H1 (cell line): ENCODE data around the gene GRID1. TPM values are rescaled to one million over a fixed set of nuclear protein-coding genes. Genes with fewer than 3 reads are reported as not detected.

Source experiments
- CTCF ChIA-PET: fragments of 300-600 bp; sonication (Branson Sonifier 250); formaldehyde crosslinking; loops from one replicate; lab custom pipeline; 2021; ENCODE audit not compliant: partially characterized antibody; lab: Charles Lee
- POLR2A ChIA-PET: fragments of 300-600 bp; sonication (Branson Sonifier 250); formaldehyde crosslinking; loops from one replicate; lab custom pipeline; 2021; ENCODE audit warnings: inconsistent platforms; ENCODE audit not compliant: partially characterized antibody; lab: Charles Lee
- DNase-seq, 2 experiments: peaks; one replicate each; pipeline versions ENCODE4 v3.0.0 to v3.0.0-alpha.2; 2010 to 2022; ENCODE audit warnings: low spot score in 2 of 2, low read depth in 1 of 2, mixed read lengths in 1 of 2
- FAIRE-seq: peaks from 2 replicates; lab custom pipeline; 2011; peaks lifted over from hg19 to GRCh38; lab: Jason Lieb, UNC
- H2AFZ ChIP-seq: 2 replicates; pipeline ENCODE4 v1.8.1; 2012; ENCODE audit warnings: low read length, inconsistent platforms
- H2AK5ac ChIP-seq: 2 replicates; pipeline ENCODE4 v1.6.1; 2013; ENCODE audit warnings: low read depth, low read length
- H2BK120ac ChIP-seq: replicated peaks from 2 replicates; pipeline ENCODE3; 2013; ENCODE audit warnings: low read depth, low read length, inconsistent platforms
- H2BK12ac ChIP-seq: 2 replicates; pipeline ENCODE4 v1.6.1; 2013; ENCODE audit warnings: low read depth, low read length
- H2BK15ac ChIP-seq: 2 replicates; pipeline ENCODE4 v1.6.1; 2013; ENCODE audit warnings: low read length
- H2BK20ac ChIP-seq: 2 replicates; pipeline ENCODE4 v1.6.1; 2013; ENCODE audit warnings: low read length
- H2BK5ac ChIP-seq: 2 replicates; pipeline ENCODE4 v1.6.1; 2013; ENCODE audit warnings: low read depth, low read length
- H3K14ac ChIP-seq: 2 replicates; pipeline ENCODE4 v1.6.1; 2013; ENCODE audit warnings: inconsistent platforms; ENCODE audit not compliant: insufficient read length
- H3K18ac ChIP-seq: 2 replicates; pipeline ENCODE4 v1.6.1; 2013; ENCODE audit warnings: low read length; ENCODE audit errors: extremely low read depth
- H3K23ac ChIP-seq: 2 replicates; pipeline ENCODE4 v1.6.1; 2013; ENCODE audit warnings: inconsistent platforms; ENCODE audit not compliant: insufficient read length
- H3K23me2 ChIP-seq: 2 replicates; pipeline ENCODE4 v1.6.1; 2013; ENCODE audit warnings: low read depth, low read length
- H3K27ac ChIP-seq: 2 replicates; pipeline ENCODE4 v1.6.1; 2011; ENCODE audit warnings: low read depth, low read length, inconsistent platforms
- H3K27me3 ChIP-seq, 4 experiments: replicated peaks in 1 of 4; 1 replicate in 1 of 4; 2 replicates in 3 of 4; pipeline versions ENCODE4 v1.6.1 to v1.8.1; 2011 to 2013; ENCODE audit warnings: low read length in 3 of 4, mild to moderate bottlenecking in 3 of 4, inconsistent platforms in 2 of 4, mixed read lengths in 2 of 4, moderate library complexity in 1 of 4; ENCODE audit not compliant: control insufficient read depth in 3 of 4, insufficient read depth in 3 of 4; ENCODE audit errors: extremely low read depth in 1 of 4
- H3K36me3 ChIP-seq, 4 experiments: 2 replicates each; pipeline versions ENCODE4 v1.6.1 to v1.8.1; 2011 to 2013; ENCODE audit warnings: mild to moderate bottlenecking in 4 of 4, low read length in 3 of 4, moderate library complexity in 2 of 4, control low read depth in 1 of 4, inconsistent platforms in 1 of 4; ENCODE audit not compliant: insufficient read depth in 4 of 4, control insufficient read depth in 2 of 4
- H3K4ac ChIP-seq: replicated peaks from 2 replicates; pipeline ENCODE3; 2013; ENCODE audit warnings: low read length, low read depth, mixed read lengths, inconsistent platforms; ENCODE audit not compliant: insufficient read length
- H3K4me1 ChIP-seq, 4 experiments: replicated peaks in 1 of 4; 1 replicate in 1 of 4; 2 replicates in 3 of 4; pipeline versions ENCODE4 v1.6.1 to v1.8.1; 2011 to 2013; ENCODE audit warnings: low read length in 3 of 4, inconsistent platforms in 2 of 4, mixed read lengths in 1 of 4; ENCODE audit not compliant: insufficient read depth in 4 of 4, control insufficient read depth in 3 of 4
- H3K4me2 ChIP-seq, 2 experiments: 2 replicates each; pipeline versions ENCODE4 v1.6.1 to v1.8.1; 2011 to 2013; ENCODE audit warnings: low read depth in 2 of 2, low read length in 2 of 2, control low read depth in 1 of 2, inconsistent platforms in 1 of 2, mild to moderate bottlenecking in 1 of 2; ENCODE audit not compliant: insufficient read depth in 1 of 2
- H3K4me3 ChIP-seq, 4 experiments: fragments of 200-600, 300-600 bp in 1 of 4; sonication (generic), shearing (Covaris generic), sonication (Bioruptor Twin) in 1 of 4; 2 replicates each; pipeline versions ENCODE4 v1.5.1 to v1.8.1; 2011 to 2016; ENCODE audit warnings: low read length in 4 of 4, low read depth in 3 of 4, control low read depth in 2 of 4, inconsistent platforms in 2 of 4, mild to moderate bottlenecking in 2 of 4, mixed read lengths in 1 of 4, moderate library complexity in 1 of 4; ENCODE audit not compliant: insufficient read depth in 2 of 4; ENCODE audit errors: extremely low read depth in 1 of 4
- H3K56ac ChIP-seq: replicated peaks from 2 replicates; pipeline ENCODE3; 2013; ENCODE audit warnings: low read depth, mild to moderate bottlenecking, mixed read lengths, low read length, inconsistent platforms; ENCODE audit not compliant: insufficient read length
- H3K79me1 ChIP-seq: 2 replicates; pipeline ENCODE4 v1.6.1; 2013; ENCODE audit warnings: low read depth, low read length, control low read depth
- H3K79me2 ChIP-seq, 2 experiments: 2 replicates each; pipeline versions ENCODE4 v1.6.1 to v1.8.1; 2012 to 2013; ENCODE audit warnings: low read length in 2 of 2, mild to moderate bottlenecking in 2 of 2, inconsistent platforms in 1 of 2; ENCODE audit not compliant: insufficient read depth in 2 of 2, control insufficient read depth in 1 of 2
- H3K9ac ChIP-seq, 4 experiments: replicated peaks in 1 of 4; 1 replicate in 1 of 4; 2 replicates in 3 of 4; pipeline versions ENCODE4 v1.6.1 to v1.8.1; 2011 to 2013; ENCODE audit warnings: low read depth in 3 of 4, low read length in 3 of 4, control low read depth in 2 of 4, mild to moderate bottlenecking in 2 of 4, moderate library complexity in 2 of 4, inconsistent platforms in 1 of 4; ENCODE audit errors: extremely low read depth in 1 of 4
- H3K9me3 ChIP-seq, 2 experiments: 2 replicates each; pipeline versions ENCODE4 v1.6.1 to v1.8.1; 2012 to 2013; ENCODE audit warnings: mild to moderate bottlenecking in 2 of 2, moderate library complexity in 2 of 2, control low read depth in 1 of 2, inconsistent platforms in 1 of 2, low read depth in 1 of 2, low read length in 1 of 2, mixed read lengths in 1 of 2; ENCODE audit not compliant: insufficient read depth in 2 of 2
- H4K20me1 ChIP-seq, 2 experiments: replicated peaks in 1 of 2; 2 replicates each; pipeline versions ENCODE3 to v1.8.1; 2011 to 2013; ENCODE audit warnings: inconsistent platforms in 2 of 2, low read length in 2 of 2, mild to moderate bottlenecking in 1 of 2; ENCODE audit not compliant: insufficient read depth in 2 of 2, control insufficient read depth in 1 of 2
- H4K5ac ChIP-seq: 2 replicates; pipeline ENCODE4 v1.6.1; 2013; ENCODE audit warnings: low read length, low read depth, mixed read lengths, inconsistent platforms; ENCODE audit not compliant: insufficient read length
- H4K8ac ChIP-seq: 2 replicates; pipeline ENCODE4 v1.8.0; 2013; ENCODE audit warnings: mild to moderate bottlenecking, moderate library complexity, low read length, inconsistent platforms; ENCODE audit not compliant: insufficient read depth; ENCODE audit errors: extremely low read depth
- H4K91ac ChIP-seq: replicated peaks from 2 replicates; pipeline ENCODE3; 2013; ENCODE audit warnings: low read length, mixed read lengths, inconsistent platforms; ENCODE audit not compliant: insufficient read length
- BRCA1 ChIP-seq: IDR thresholded peaks from 2 replicates; pipeline ENCODE4 v1.6.1; 2012; ENCODE audit warnings: low read depth, low read length, improper control_type of control experiment
- GABPA ChIP-seq: IDR thresholded peaks from 2 replicates; pipeline ENCODE4 v1.6.1; 2011; ENCODE audit warnings: mild to moderate bottlenecking, low read length, moderate library complexity, borderline replicate concordance; ENCODE audit not compliant: insufficient read depth
- JUN ChIP-seq: IDR thresholded peaks from 2 replicates; pipeline ENCODE4 v1.6.1; 2011; ENCODE audit warnings: low read depth, mild to moderate bottlenecking, improper control_type of control experiment, low read length
- KDM5A ChIP-seq: fragments of 200-600 bp; IDR thresholded peaks from 2 replicates; pipeline ENCODE4 v1.7.1; 2012; ENCODE audit warnings: mild to moderate bottlenecking, low read length, inconsistent platforms, mixed read lengths
- NRF1 ChIP-seq: IDR thresholded peaks from 2 replicates; pipeline ENCODE4 v1.6.1; 2011; ENCODE audit warnings: mild to moderate bottlenecking, low read depth, low read length, improper control_type of control experiment
- RBBP5 ChIP-seq: IDR thresholded peaks from 2 replicates; pipeline ENCODE4 v1.7.1; 2012; ENCODE audit warnings: low read depth, mild to moderate bottlenecking, inconsistent platforms, low read length, moderate library complexity, borderline replicate concordance
- SIN3A ChIP-seq, 2 experiments: IDR thresholded peaks in 1 of 2; conservative IDR thresholded peaks in 1 of 2; 2 replicates each; pipeline ENCODE4 v1.6.1; 2011 to 2012; ENCODE audit warnings: low read length in 2 of 2, improper control_type of control experiment in 1 of 2, low read depth in 1 of 2, mild to moderate bottlenecking in 1 of 2
- SIRT6 ChIP-seq: IDR thresholded peaks from one replicate; pipeline ENCODE4 v1.7.1; 2012; ENCODE audit warnings: low read length, inconsistent platforms
- SP4 ChIP-seq: IDR thresholded peaks from 2 replicates; pipeline ENCODE4 v1.6.1; 2012; ENCODE audit warnings: low read length, inconsistent platforms
- WGBS, 2 experiments: shearing (Covaris generic) in 1 of 2; methylation state at CpG; one replicate each; pipeline versions ENCODE4 v1.1.6 to v1.1.7; 2013 to 2015; ENCODE audit warnings: low lambda C conversion rate in 2 of 2, mixed read lengths in 2 of 2, inconsistent platforms in 1 of 2, low coverage in 1 of 2, missing lambda C conversion rate in 1 of 2; ENCODE audit not compliant: insufficient replicate concordance in 2 of 2, insufficient coverage in 1 of 2, insufficient read length in 1 of 2; ENCODE audit errors: extremely low coverage in 1 of 2, missing lambda C conversion rate in 1 of 2; 5-methylcytosine and 5-hydroxymethylcytosine counted together
- polyA plus RNA-seq, 7 experiments: library from polyadenylated mRNA; depleted of rRNA in 3 of 7; stranded (reverse) in 5 of 7; unstranded in 2 of 7; fragments of >200 nt in 5 of 7; fragments of 200-250 nt in 2 of 7; gene quantifications; 1 replicate in 5 of 7; 2 replicates in 1 of 7; 4 replicates in 1 of 7; pipeline versions ENCODE4 v1.2.1 to v1.2.3, GENCODE V29; 2011 to 2013; ENCODE audit warnings: missing spikeins in 2 of 7, mixed read lengths in 2 of 7
- total RNA-seq: library from RNA; stranded (reverse); fragmentation: NEBNext Ultra II Directional; extraction: Animal tissue kit (Norgen Biotek cat#: 25700); gene quantifications from 2 replicates; pipeline ENCODE4 v1.2.1, GENCODE V29; 2021
- TF ChIP-seq, protein P1 (sequence below): IDR thresholded peaks from 2 replicates; pipeline ENCODE4 v1.6.1; 2012; ENCODE audit warnings: inconsistent platforms
- TF ChIP-seq, protein P2 (sequence below): IDR thresholded peaks from 2 replicates; pipeline ENCODE4 v1.6.1; 2011; ENCODE audit warnings: low read depth, mild to moderate bottlenecking, low read length; ENCODE audit not compliant: insufficient read depth

Gene GRID1
- total and polyA plus RNA-seq, 2 of the 8 experiments (the other 6 are each of a cell fraction or from before 2014, with no cell fraction given), result 0.22 to 0.30 TPM

DNA sequence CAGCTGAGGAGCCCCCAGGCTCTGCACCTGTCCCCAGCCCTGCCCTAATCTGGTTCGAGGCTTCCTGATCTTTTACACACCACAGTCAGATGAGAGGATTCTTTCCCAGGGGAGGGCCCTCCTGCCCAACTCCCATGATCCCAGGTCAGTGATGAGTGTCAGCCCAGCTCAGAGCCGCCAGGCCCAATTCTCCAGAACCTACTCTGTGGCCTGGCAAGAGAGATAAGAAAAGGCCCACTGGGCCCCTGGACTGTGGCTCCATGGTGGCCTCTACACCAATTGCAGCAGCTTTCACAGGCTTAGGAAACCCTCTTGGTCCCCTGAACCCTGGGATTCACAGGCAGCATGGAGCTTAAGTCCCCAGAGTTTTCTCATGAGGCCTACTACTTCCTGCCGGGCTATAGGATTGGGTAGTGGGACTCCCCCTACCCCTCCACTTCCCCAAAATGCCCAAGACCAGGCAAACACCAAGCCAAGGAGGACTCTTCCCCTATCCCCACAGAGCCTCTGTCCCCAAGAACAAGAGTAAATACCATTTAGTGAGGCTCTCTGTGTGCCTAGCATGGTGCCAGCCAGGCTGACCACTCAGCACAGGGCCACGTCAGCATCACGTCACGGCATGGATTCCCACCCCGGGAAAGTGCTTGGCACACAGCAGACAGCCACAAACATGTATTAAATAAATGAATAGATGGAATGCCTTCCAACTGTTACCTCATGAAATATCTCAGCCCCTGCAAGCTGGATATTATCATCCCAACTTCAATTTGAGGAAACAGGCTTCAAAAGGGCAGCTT, 100.0 kb downstream of the GRID1 start:
- no peaks in the 10 kb centered on the region for H3K79me2 ChIP-seq
- CTCF ChIA-PET, result interaction anchor here (0.7 to 15.7 kb wide), 11 partner anchors 8 to 318 kb away, joined by 3 to 137 read pairs (median 3); no protein-coding TSS in a partner anchor
- H3K14ac ChIP-seq, result no peak overlapping the region
- H3K56ac ChIP-seq, result no peak overlapping the region
- H2AFZ ChIP-seq, result no peak overlapping the region
- peaks cover 0 to 10% (median 4%) of the 10 kb centered on the region in 4 experiments; a peak in 5 of 7 replicates for H3K27me3 ChIP-seq
- POLR2A ChIA-PET, result interaction anchor here (1.0 kb wide), 1 partner anchor 13 kb away, joined by 3 read pairs; no protein-coding TSS in a partner anchor
- H2AK5ac ChIP-seq, result no peak overlapping the region
- H4K91ac ChIP-seq, result no peak overlapping the region
- FAIRE-seq (no peak), DNase-seq (peak in 1 of 2 experiments; percentile 20)
- no peak overlapping the region for H2BK5ac ChIP-seq
- H2BK120ac ChIP-seq, result no peak overlapping the region
- H3K23me2 ChIP-seq, result no peaks in the 10 kb centered on the region; the same call in 1 of the 2 replicates
- peaks cover 0 to 15% (median 7%) of the 10 kb centered on the region in 4 experiments; a peak in 6 of 7 replicates for H3K4me1 ChIP-seq
- H4K20me1 ChIP-seq, result no peaks in the 10 kb centered on the region
- H3K9me3 ChIP-seq, result no peaks in the 10 kb centered on the region
- no peak overlapping the region for H3K4ac ChIP-seq
- H3K4me3 ChIP-seq, result no peak overlapping the region
- H3K9ac ChIP-seq, result no peak overlapping the region
- H2BK12ac ChIP-seq, result no peak overlapping the region
- no peaks in the 10 kb centered on the region for H3K36me3 ChIP-seq
- no peak overlapping the region for H3K27ac ChIP-seq
- H3K18ac ChIP-seq, result no peak overlapping the region
- no peak overlapping the region for H3K4me2 ChIP-seq
- H4K8ac ChIP-seq, result no peak overlapping the region
- H2BK20ac ChIP-seq, result no peak overlapping the region
- H2BK15ac ChIP-seq, result no peak overlapping the region
- no peaks in the 10 kb centered on the region; the same call in 1 of the 2 replicates for H3K79me1 ChIP-seq
- no peak overlapping the region for H4K5ac ChIP-seq
- no peak overlapping the region for H3K23ac ChIP-seq
- WGBS, 2 experiments, result 92% methylated on average over 7 of the region's 7 CpGs; no CpG with 5 or more reads in 1 of the 2 experiments
- no peak for TF ChIP-seq NRF1
- no peak for TF ChIP-seq RBBP5
- TF ChIP-seq SP4, result no peak
- TF ChIP-seq SIN3A (conservative IDR thresholded peaks at IDR 0.05 in 1 of 2, IDR thresholded peaks at IDR 0.05 in 1 of 2; ENCODE audit: low read depth in 1 of 2, low read length in 2 of 2), result no peak
- TF ChIP-seq, protein P1, sequence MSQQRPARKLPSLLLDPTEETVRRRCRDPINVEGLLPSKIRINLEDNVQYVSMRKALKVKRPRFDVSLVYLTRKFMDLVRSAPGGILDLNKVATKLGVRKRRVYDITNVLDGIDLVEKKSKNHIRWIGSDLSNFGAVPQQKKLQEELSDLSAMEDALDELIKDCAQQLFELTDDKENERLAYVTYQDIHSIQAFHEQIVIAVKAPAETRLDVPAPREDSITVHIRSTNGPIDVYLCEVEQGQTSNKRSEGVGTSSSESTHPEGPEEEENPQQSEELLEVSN, result no peak
- no peak for TF ChIP-seq KDM5A
- TF ChIP-seq, protein P2, sequence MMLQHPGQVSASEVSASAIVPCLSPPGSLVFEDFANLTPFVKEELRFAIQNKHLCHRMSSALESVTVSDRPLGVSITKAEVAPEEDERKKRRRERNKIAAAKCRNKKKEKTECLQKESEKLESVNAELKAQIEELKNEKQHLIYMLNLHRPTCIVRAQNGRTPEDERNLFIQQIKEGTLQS, result no peak
- TF ChIP-seq SIRT6, result no peak
- no peak for TF ChIP-seq JUN
- no peak for TF ChIP-seq GABPA
- TF ChIP-seq BRCA1, result no peak
